ENCODE data around the gene CCDC18. TPM values are rescaled to one million over a fixed set of nuclear protein-coding genes. Genes with fewer than 3 reads are reported as not detected.

Gene CCDC18
- total RNA-seq, 1 experiment from 2014 or later: 23.0 TPM

DNA sequence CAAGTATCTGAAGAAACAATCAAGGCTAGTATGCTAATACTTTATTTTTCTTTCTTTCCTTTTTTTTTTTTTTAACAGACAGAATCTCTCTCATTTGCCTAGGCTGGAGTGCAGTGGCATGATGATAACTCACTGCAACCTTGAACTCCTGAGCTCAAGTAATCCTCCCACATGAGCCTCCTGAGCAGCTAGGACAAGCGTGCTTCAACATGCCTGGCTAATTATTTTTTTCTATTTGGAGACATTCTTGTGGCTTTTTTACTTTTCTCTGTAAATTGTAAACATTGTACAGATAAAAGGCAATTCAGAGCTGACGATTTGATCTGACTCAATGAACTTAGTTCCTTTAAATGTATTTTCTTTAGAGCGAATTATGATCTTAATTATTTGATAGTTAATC, 41.4 kb downstream of the CCDC18 start:
- CTCF ChIA-PET: no interaction called here
- Mint-ChIP-seq H3K4me1 (no peaks in the 10 kb centered on the region), H3K27ac (peak overlapping the region; percentile 29; the same call in 1 of the 2 replicates), H3K9me3 (peaks cover 19% of the 10 kb centered on the region), H3K36me3 (peaks cover 66% of the 10 kb centered on the region), H3K4me3 (no peak overlapping the region), H3K27me3 (ENCODE audit: low read depth) (no peaks in the 10 kb centered on the region)
- ATAC-seq: no peak
- DNase-seq (ENCODE audit: low spot score): no peak
- POLR2A ChIA-PET: interaction anchor here (0.7 kb wide), 1 partner anchor 16 kb away, joined by 4 read pairs; no protein-coding TSS in a partner anchor
- no peak for TF ChIP-seq ESRRA (CRISPR knock-in tag; IDR thresholded peaks at IDR 0.05; ENCODE audit: borderline replicate concordance)
- no peak for TF ChIP-seq SMAD4 (CRISPR knock-in tag; IDR thresholded peaks at IDR 0.05)
- TF ChIP-seq, protein P1, sequence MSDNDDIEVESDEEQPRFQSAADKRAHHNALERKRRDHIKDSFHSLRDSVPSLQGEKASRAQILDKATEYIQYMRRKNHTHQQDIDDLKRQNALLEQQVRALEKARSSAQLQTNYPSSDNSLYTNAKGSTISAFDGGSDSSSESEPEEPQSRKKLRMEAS (CRISPR knock-in tag; IDR thresholded peaks at IDR 0.05): no peak
- no peak for TF ChIP-seq HMGA2 (CRISPR knock-in tag; IDR thresholded peaks at IDR 0.05)
- no peak for TF ChIP-seq CREB1 (CRISPR knock-in tag; IDR thresholded peaks at IDR 0.05)
- TF ChIP-seq, protein P2, sequence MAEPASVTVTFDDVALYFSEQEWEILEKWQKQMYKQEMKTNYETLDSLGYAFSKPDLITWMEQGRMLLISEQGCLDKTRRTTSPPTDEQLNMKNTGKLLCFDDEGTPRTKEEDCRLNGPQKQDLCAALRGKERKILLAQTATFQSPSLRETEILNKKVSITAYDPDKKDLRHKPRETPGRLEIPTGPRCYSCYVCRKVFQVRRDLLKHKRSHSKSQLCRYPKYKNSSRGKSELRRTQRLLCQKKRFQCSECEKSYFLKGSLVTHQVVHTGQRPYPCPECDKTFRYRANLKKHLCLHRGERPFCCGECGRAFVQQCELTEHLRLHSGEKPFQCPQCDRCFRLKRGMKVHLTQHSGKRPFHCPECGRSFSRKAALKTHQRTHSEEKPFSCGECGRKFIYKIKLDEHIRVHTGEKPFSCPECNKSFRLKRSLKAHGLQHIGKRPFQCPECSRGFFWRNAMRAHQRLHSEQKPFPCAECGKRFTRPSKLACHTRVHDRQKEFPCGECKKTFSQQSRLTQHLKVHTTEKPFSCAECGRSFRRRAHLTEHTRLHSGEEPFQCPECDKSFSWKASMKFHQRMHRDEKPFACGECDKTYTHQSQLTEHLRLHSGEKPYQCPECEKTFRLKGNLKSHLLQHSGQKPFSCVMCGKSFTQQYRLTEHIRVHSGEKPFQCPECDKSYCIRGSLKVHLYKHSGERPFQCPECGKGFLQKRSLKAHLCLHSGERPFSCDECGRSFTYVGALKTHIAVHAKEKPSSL (CRISPR knock-in tag; conservative IDR thresholded peaks at IDR 0.05): no peak
- no peak for TF ChIP-seq JAZF1 (CRISPR knock-in tag; IDR thresholded peaks at IDR 0.05)
- TF ChIP-seq TEAD4 (CRISPR knock-in tag; IDR thresholded peaks at IDR 0.05): no peak

DNA sequence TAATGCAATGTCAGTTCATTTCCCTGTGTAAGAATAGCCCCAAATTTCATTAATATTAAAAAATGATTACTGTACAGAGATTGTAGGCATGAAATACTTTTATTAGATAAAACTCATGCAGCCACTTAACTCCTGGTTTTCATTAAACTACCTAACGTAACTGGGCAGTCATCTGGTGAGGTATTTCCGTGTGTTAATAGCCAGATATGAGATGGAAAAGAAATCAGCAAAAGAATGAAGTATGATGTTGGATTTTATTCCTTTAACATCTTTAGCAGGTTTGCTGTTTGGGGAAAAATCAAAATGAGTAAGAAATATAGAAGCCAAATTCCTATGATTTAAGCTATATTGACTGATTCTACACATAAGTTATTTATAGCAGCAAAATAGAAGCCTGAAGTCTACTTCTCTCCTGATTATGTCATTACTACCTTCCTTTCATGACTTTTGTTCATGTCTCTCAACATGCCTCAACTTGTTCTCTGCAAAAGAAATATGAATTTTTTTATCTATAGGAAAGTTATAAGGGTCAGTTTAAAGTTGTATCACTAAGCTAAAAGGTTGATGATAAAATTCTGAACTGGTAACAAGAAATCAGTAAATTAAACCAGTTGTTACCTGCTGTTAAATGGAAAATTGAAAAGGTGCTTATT, 42.6 kb downstream of the CCDC18 start:
- Mint-ChIP-seq H3K27me3 (ENCODE audit: low read depth) (no peaks in the 10 kb centered on the region), H3K4me3 (no peak overlapping the region), H3K9me3 (peaks cover 19% of the 10 kb centered on the region), H3K36me3 (peaks cover 58% of the 10 kb centered on the region), H3K27ac (peak overlapping the region; percentile 57; the same call in 1 of the 2 replicates), H3K4me1 (no peaks in the 10 kb centered on the region)
- ATAC-seq (no peak), DNase-seq (ENCODE audit: low spot score) (no peak)
- ChIA-PET CTCF (no interaction called here), POLR2A (no interaction called here)
- TF ChIP-seq NR3C1 (CRISPR knock-in tag; conservative IDR thresholded peaks at IDR 0.05; ENCODE audit: low read depth) (no peak), JUN (CRISPR knock-in tag; IDR thresholded peaks at IDR 0.05) (no peak), JAZF1 (CRISPR knock-in tag; IDR thresholded peaks at IDR 0.05) (no peak), CBFB (CRISPR knock-in tag; IDR thresholded peaks at IDR 0.05; ENCODE audit: low read depth) (no peak), SMAD4 (CRISPR knock-in tag; IDR thresholded peaks at IDR 0.05) (no peak), ETV6 (CRISPR knock-in tag; IDR thresholded peaks at IDR 0.05) (no peak), NFYB (CRISPR knock-in tag; conservative IDR thresholded peaks at IDR 0.05; ENCODE audit: low read depth) (no peak)
- TF ChIP-seq, protein P3, sequence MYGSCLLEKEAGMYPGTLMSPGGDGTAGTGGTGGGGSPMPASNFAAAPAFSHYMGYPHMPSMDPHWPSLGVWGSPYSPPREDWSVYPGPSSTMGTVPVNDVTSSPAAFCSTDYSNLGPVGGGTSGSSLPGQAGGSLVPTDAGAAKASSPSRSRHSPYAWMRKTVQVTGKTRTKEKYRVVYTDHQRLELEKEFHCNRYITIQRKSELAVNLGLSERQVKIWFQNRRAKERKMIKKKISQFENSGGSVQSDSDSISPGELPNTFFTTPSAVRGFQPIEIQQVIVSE (CRISPR knock-in tag; IDR thresholded peaks at IDR 0.05; ENCODE audit: borderline replicate concordance): no peak
- TF ChIP-seq, protein P4, sequence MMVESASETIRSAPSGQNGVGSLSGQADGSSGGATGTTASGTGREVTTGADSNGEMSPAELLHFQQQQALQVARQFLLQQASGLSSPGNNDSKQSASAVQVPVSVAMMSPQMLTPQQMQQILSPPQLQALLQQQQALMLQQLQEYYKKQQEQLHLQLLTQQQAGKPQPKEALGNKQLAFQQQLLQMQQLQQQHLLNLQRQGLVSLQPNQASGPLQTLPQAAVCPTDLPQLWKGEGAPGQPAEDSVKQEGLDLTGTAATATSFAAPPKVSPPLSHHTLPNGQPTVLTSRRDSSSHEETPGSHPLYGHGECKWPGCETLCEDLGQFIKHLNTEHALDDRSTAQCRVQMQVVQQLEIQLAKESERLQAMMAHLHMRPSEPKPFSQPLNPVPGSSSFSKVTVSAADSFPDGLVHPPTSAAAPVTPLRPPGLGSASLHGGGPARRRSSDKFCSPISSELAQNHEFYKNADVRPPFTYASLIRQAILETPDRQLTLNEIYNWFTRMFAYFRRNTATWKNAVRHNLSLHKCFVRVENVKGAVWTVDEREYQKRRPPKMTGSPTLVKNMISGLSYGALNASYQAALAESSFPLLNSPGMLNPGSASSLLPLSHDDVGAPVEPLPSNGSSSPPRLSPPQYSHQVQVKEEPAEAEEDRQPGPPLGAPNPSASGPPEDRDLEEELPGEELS (CRISPR knock-in tag; IDR thresholded peaks at IDR 0.05): no peak
- TF ChIP-seq, protein P5, sequence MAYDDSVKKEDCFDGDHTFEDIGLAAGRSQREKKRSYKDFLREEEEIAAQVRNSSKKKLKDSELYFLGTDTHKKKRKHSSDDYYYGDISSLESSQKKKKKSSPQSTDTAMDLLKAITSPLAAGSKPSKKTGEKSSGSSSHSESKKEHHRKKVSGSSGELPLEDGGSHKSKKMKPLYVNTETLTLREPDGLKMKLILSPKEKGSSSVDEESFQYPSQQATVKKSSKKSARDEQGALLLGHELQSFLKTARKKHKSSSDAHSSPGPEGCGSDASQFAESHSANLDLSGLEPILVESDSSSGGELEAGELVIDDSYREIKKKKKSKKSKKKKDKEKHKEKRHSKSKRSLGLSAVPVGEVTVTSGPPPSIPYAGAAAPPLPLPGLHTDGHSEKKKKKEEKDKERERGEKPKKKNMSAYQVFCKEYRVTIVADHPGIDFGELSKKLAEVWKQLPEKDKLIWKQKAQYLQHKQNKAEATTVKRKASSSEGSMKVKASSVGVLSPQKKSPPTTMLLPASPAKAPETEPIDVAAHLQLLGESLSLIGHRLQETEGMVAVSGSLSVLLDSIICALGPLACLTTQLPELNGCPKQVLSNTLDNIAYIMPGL (CRISPR knock-in tag; IDR thresholded peaks at IDR 0.05): no peak
- TF ChIP-seq, protein P6, sequence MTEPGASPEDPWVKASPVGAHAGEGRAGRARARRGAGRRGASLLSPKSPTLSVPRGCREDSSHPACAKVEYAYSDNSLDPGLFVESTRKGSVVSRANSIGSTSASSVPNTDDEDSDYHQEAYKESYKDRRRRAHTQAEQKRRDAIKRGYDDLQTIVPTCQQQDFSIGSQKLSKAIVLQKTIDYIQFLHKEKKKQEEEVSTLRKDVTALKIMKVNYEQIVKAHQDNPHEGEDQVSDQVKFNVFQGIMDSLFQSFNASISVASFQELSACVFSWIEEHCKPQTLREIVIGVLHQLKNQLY (CRISPR knock-in tag; IDR thresholded peaks at IDR 0.05): no peak
- TF ChIP-seq, protein P7, sequence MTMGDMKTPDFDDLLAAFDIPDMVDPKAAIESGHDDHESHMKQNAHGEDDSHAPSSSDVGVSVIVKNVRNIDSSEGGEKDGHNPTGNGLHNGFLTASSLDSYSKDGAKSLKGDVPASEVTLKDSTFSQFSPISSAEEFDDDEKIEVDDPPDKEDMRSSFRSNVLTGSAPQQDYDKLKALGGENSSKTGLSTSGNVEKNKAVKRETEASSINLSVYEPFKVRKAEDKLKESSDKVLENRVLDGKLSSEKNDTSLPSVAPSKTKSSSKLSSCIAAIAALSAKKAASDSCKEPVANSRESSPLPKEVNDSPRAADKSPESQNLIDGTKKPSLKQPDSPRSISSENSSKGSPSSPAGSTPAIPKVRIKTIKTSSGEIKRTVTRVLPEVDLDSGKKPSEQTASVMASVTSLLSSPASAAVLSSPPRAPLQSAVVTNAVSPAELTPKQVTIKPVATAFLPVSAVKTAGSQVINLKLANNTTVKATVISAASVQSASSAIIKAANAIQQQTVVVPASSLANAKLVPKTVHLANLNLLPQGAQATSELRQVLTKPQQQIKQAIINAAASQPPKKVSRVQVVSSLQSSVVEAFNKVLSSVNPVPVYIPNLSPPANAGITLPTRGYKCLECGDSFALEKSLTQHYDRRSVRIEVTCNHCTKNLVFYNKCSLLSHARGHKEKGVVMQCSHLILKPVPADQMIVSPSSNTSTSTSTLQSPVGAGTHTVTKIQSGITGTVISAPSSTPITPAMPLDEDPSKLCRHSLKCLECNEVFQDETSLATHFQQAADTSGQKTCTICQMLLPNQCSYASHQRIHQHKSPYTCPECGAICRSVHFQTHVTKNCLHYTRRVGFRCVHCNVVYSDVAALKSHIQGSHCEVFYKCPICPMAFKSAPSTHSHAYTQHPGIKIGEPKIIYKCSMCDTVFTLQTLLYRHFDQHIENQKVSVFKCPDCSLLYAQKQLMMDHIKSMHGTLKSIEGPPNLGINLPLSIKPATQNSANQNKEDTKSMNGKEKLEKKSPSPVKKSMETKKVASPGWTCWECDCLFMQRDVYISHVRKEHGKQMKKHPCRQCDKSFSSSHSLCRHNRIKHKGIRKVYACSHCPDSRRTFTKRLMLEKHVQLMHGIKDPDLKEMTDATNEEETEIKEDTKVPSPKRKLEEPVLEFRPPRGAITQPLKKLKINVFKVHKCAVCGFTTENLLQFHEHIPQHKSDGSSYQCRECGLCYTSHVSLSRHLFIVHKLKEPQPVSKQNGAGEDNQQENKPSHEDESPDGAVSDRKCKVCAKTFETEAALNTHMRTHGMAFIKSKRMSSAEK (CRISPR knock-in tag; IDR thresholded peaks at IDR 0.05; ENCODE audit: borderline replicate concordance): no peak
- TF ChIP-seq, protein P8, sequence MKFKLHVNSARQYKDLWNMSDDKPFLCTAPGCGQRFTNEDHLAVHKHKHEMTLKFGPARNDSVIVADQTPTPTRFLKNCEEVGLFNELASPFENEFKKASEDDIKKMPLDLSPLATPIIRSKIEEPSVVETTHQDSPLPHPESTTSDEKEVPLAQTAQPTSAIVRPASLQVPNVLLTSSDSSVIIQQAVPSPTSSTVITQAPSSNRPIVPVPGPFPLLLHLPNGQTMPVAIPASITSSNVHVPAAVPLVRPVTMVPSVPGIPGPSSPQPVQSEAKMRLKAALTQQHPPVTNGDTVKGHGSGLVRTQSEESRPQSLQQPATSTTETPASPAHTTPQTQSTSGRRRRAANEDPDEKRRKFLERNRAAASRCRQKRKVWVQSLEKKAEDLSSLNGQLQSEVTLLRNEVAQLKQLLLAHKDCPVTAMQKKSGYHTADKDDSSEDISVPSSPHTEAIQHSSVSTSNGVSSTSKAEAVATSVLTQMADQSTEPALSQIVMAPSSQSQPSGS (CRISPR knock-in tag; IDR thresholded peaks at IDR 0.05; ENCODE audit: borderline replicate concordance, low read depth): no peak

Measured in WTC11 (cell line).